Activated CD8-positive, alpha-beta T cell treated with anti-CD3 and anti-CD28 coated beads for 36 hours (primary cell): ENCODE results near the gene ASTN2. TPM values are rescaled to one million over a fixed set of nuclear protein-coding genes. Genes with fewer than 3 reads are reported as not detected.

Source experiments
- ATAC-seq: fragments of 200-7000 bp; cut with Tn5 transposase; one replicate; pipeline ENCODE4 v1.10.0; 2021; ENCODE audit warnings: mild to moderate bottlenecking, moderate library complexity
- CTCF ChIA-PET: fragments of 350-600 bp; sonication (Branson Sonifier 250); formaldehyde crosslinking; loops from one replicate; lab custom pipeline; 2021; ENCODE audit warnings: antibody characterized with exemption; lab: Charles Lee
- POLR2A ChIA-PET: fragments of 350-600 bp; sonication (Branson Sonifier 250); formaldehyde crosslinking; loops from one replicate; lab custom pipeline; 2021; ENCODE audit warnings: antibody characterized with exemption; lab: Charles Lee
- DNase-seq: peaks from one replicate; pipeline ENCODE4 v3.0.0-alpha.2; 2020
- H3K27ac Mint-ChIP-seq: one replicate; pipeline ENCODE4 v1.8.0; 2021; ENCODE audit warnings: mild to moderate bottlenecking, mixed read lengths
- H3K27me3 Mint-ChIP-seq: one replicate; pipeline ENCODE4 v1.8.0; 2021; ENCODE audit warnings: mixed read lengths
- H3K36me3 Mint-ChIP-seq: one replicate; pipeline ENCODE4 v1.8.0; 2021; ENCODE audit warnings: low read depth, mixed read lengths
- H3K4me1 Mint-ChIP-seq: one replicate; pipeline ENCODE4 v1.8.0; 2021; ENCODE audit warnings: low read depth, mixed read lengths
- H3K4me3 Mint-ChIP-seq: one replicate; pipeline ENCODE4 v1.8.0; 2021; ENCODE audit warnings: mild to moderate bottlenecking, moderate library complexity, mixed read lengths
- H3K9me3 Mint-ChIP-seq: one replicate; pipeline ENCODE4 v1.8.0; 2021; ENCODE audit warnings: mixed read lengths
- CTCF ChIP-seq: fragments of 200-600 bp; IDR thresholded peaks from one replicate; pipeline ENCODE4 v1.8.0; 2022; ENCODE audit warnings: antibody characterized with exemption, mild to moderate bottlenecking
- intact Hi-C: fragments of 100-400 bp; cut with micrococcal nuclease; formaldehyde crosslinking; loops from one replicate; pipeline ENCODE4 v1.10.0; 2022
- total RNA-seq, 2 experiments: library from RNA; stranded (reverse); gene quantifications; one replicate each; pipeline ENCODE4 v1.2.3, GENCODE V29; 2021

The ASTN2 gene
- total RNA-seq, 2 experiments from 2014 or later = 5.2 to 5.7 TPM

DNA sequence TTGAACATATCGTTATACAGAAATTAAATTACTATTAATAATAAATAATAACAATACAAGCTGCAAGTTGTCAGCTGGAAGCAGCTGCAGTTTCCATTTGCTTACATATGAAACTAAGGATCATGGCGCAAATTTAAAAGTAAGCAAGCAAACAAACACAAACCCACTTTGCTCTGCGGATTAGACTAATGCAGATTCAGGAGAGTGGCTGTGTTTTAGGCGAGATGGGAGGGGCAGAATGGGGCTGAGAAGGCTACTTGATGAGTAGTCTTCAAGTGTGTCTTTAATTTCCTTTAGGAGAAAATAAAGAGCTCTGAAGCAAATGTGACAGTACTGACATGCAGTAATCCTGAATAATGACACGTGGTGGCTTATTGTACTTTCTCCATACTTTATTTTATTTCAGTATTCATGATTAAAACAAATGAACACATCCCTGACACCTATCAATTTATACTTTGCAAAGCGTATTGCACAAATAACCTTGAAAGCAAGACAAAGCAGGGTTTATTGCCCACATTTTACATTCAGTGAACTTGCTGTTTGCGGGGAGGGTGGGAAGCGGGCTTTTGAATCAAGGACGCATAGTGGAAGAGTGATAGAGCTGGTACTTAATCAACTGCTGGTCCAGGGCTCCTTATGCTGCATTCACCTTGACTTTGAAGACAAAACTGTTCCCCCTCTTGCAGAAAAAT lies 949.1 kb downstream of the ASTN2 start:
- Mint-ChIP-seq H3K9me3 (no peaks in the 10 kb centered on the region), H3K4me3 (no peak overlapping the region), H3K36me3 (no peaks in the 10 kb centered on the region), H3K27ac (no peak overlapping the region), H3K4me1 (peaks cover 4% of the 10 kb centered on the region), H3K27me3 (no peaks in the 10 kb centered on the region)
- TF ChIP-seq CTCF = no peak
- ChIA-PET CTCF (no interaction called here), POLR2A (no interaction called here)
- DNase-seq (no peak), ATAC-seq (no peak)
- intact Hi-C loops = no loop called here

DNA sequence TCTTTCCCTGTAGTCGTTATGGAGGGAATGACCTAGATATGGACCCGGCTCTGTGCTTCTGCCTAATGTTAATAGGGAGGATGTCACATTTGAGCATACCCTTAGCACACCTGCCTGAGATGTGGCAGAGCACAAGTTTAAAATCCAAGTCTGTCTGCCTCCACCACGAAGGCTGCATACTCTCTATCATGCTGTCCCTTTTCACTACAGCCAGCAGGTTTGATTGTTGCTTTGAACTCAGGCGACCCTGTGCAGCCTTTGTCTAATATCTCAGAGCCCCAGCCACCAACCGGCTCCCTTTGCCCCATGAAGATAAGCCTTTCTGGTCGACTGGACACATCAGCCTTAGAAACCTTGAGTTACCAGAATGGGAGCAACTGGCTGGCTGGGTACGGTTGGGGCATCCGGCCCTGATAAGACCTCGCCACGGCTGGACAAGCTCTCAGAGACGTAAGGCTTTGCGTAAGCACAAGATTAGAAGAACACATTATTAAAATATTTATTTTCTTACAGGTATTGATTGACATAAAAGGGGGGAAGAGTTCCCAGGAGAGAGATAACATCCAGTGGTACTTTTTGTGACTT lies 949.8 kb downstream of the ASTN2 start:
- intact Hi-C loops = no loop called here
- Mint-ChIP-seq H3K4me1 (peaks cover 4% of the 10 kb centered on the region), H3K27ac (no peak overlapping the region), H3K9me3 (no peaks in the 10 kb centered on the region), H3K4me3 (no peak overlapping the region), H3K27me3 (no peaks in the 10 kb centered on the region), H3K36me3 (no peaks in the 10 kb centered on the region)
- ATAC-seq = no peak
- ChIA-PET CTCF (no interaction called here), POLR2A (no interaction called here)
- no peak for DNase-seq
- TF ChIP-seq CTCF = no peak

- Mint-ChIP-seq H3K4me1 (peaks cover 4% of the 10 kb centered on the region), H3K27me3 (no peaks in the 10 kb centered on the region), H3K4me3 (no peak overlapping the region), H3K27ac (no peak overlapping the region), H3K9me3 (no peaks in the 10 kb centered on the region), H3K36me3 (no peaks in the 10 kb centered on the region)
- POLR2A ChIA-PET = no interaction called here
- no peak for TF ChIP-seq CTCF
- DNase-seq (no peak), ATAC-seq (no peak)
- CTCF ChIA-PET = no interaction called here
- intact Hi-C loops = no loop called here
Observed at GRCh38 chr9:116464423-116464822, 950.4 kb downstream of the ASTN2 start.

DNA sequence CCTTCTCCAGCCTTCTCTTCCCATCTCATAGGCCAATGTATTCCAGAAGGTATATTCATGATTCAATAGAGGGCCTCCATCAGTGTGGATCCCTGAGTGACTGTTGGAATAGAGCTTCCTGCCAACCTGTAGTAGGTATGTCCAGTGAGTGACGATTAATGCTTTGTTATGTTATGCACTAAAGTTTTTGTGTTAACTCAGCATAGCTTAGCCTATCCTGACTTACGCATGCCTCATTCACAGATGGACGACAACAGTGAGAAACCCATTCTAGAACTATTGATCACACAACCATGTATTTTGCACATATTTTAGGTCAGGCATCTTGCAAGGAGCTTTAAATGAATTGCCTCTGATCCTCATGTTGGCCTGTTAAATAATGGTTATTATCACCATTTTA lies 953.2 kb downstream of the ASTN2 start:
- CTCF ChIA-PET = no interaction called here
- no peak for ATAC-seq
- intact Hi-C loops = no loop called here
- Mint-ChIP-seq H3K27ac (no peak overlapping the region), H3K4me1 (no peaks in the 10 kb centered on the region), H3K9me3 (peaks cover 11% of the 10 kb centered on the region), H3K4me3 (no peak overlapping the region), H3K36me3 (peaks cover 3% of the 10 kb centered on the region), H3K27me3 (no peaks in the 10 kb centered on the region)
- POLR2A ChIA-PET = no interaction called here
- no peak for TF ChIP-seq CTCF
- DNase-seq = no peak

DNA sequence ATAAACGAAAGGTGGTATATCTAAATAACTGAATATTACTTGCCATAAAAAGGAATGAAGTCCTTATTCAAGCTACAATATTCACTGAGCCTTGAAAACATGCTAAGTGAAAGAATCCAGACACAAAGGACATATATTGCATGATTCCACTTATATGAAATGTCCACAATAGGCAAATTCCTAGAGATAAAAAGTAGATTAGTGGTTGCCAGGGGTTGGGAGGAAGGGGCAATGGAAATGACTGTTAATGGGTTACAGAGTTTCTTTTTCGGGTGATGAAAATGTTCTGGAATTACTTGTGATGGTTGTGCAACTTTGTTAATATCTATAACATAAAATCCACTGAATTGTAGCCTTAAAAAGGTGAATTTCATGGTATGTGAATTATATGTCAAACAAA lies 954.8 kb downstream of the ASTN2 start:
- DNase-seq (no peak), ATAC-seq (no peak)
- CTCF ChIA-PET = no interaction called here
- Mint-ChIP-seq H3K27me3 (no peaks in the 10 kb centered on the region), H3K9me3 (peaks cover 17% of the 10 kb centered on the region), H3K27ac (no peak overlapping the region), H3K4me1 (no peaks in the 10 kb centered on the region), H3K4me3 (no peak overlapping the region), H3K36me3 (peaks cover 4% of the 10 kb centered on the region)
- intact Hi-C loops = no loop called here
- TF ChIP-seq CTCF = no peak
- POLR2A ChIA-PET = no interaction called here
